Sigmoid colon (tissue), 7 donors: Measurements from ENCODE around the gene SLC6A1. TPM values are rescaled to one million over a fixed set of nuclear protein-coding genes. Genes with fewer than 3 reads are reported as not detected.

ENCODE experiments used
- DNase-seq: peaks from one replicate; pipeline ENCODE4 v3.0.0-alpha.2; 2019
- H3K27ac ChIP-seq, 4 donors: fragments of 200-600 bp; sonication (generic); one replicate each; pipeline ENCODE4 v1.5.1; 2016 to 2019; ENCODE audit warnings: mild to moderate bottlenecking in 1 of 4
- H3K27me3 ChIP-seq, 3 donors: fragments of 200-600 bp; sonication (generic); one replicate each; pipeline ENCODE4 v1.5.1; 2019; ENCODE audit warnings: mild to moderate bottlenecking in 1 of 3
- H3K36me3 ChIP-seq, 4 donors: fragments of 200-600 bp; sonication (generic); one replicate each; pipeline ENCODE4 v1.5.1; 2016 to 2019
- H3K4me1 ChIP-seq, 4 donors: fragments of 200-600 bp; sonication (generic); one replicate each; pipeline ENCODE4 v1.5.1; 2017 to 2019
- H3K4me3 ChIP-seq, 4 donors: fragments of 200-600 bp; sonication (generic); one replicate each; pipeline ENCODE4 v1.5.1; 2017 to 2019; ENCODE audit warnings: mild to moderate bottlenecking in 2 of 4, moderate library complexity in 1 of 4
- H3K9me3 ChIP-seq, 4 donors: fragments of 200-600 bp in 3 of 4; sonication (generic) in 3 of 4; one replicate each; pipeline versions ENCODE4 v1.5.1 to v1.6.1; 2013 to 2019
- EP300 ChIP-seq, 4 donors: sonication (generic); formaldehyde crosslinking; IDR thresholded peaks; one replicate each; pipeline ENCODE4 v1.6.1; 2017; ENCODE audit warnings: antibody characterized with exemption in 4 of 4
- POLR2A ChIP-seq, 2 donors: fragments of 450-650 bp; IDR thresholded peaks; one replicate each; pipeline ENCODE4 v1.6.1; 2016; ENCODE audit warnings: antibody characterized with exemption in 2 of 2, mild to moderate bottlenecking in 2 of 2, moderate library complexity in 2 of 2
- POLR2AphosphoS5 ChIP-seq, 4 donors: sonication (generic); formaldehyde crosslinking; IDR thresholded peaks; one replicate each; pipeline ENCODE4 v1.6.1; 2017; ENCODE audit warnings: antibody characterized with exemption in 4 of 4
- WGBS, 2 donors: extraction: QIAGEN DNeasy Blood & Tissue Kit; methylation state at CpG; one replicate each; pipeline ENCODE4 v1.1.7; 2013; 5-methylcytosine and 5-hydroxymethylcytosine counted together
- intact Hi-C: fragments of 100-400 bp; cut with DNase I; formaldehyde crosslinking; loops from one replicate; pipeline ENCODE4 v1.15.1; 2023
- polyA plus RNA-seq, 3 donors: library from polyadenylated mRNA; stranded (reverse); fragments of 200-250 nt; gene quantifications; one replicate each; pipeline ENCODE4 v1.2.3, GENCODE V29; 2013
- total RNA-seq, 4 donors: library from RNA; depleted of rRNA; stranded (reverse); fragments of >200 nt; gene quantifications; one replicate each; pipeline ENCODE4 v1.1.0, GENCODE V29; 2016
- TF ChIP-seq, protein P1 (sequence below), 4 experiments: fragments of 450-650 bp in 3 of 4; fragments of 200-600 bp in 1 of 4; IDR thresholded peaks; one replicate each; pipeline ENCODE4 v1.5.1; 2016 to 2019; ENCODE audit warnings: antibody characterized with exemption in 4 of 4, mild to moderate bottlenecking in 3 of 4, moderate library complexity in 2 of 4
- donor health status: healthy with polysubstance abuse.
- donor health status: Bipolar disorder and iron deficiency.
- donor health status: healthy.

The SLC6A1 gene
- total and polyA plus RNA-seq, 7 donors: under 0.01 to 1.4 (median 0.29) TPM; not detected in 1

GRCh38 chr3:10973046-10973595, 19.4 kb upstream of the SLC6A1 start:
- WGBS, 2 donors: 72 to 80% methylated on average over 13 of the region's 13 CpGs
- Histone ChIP-seq H3K9me3 (no peaks in the 10 kb centered on the region), H3K36me3 (no peaks in the 10 kb centered on the region), H3K4me1 (peaks cover 0 to 10% (median 8%) of the 10 kb centered on the region in 4 donors), H3K4me3 (no peak overlapping the region), H3K27ac (no peak overlapping the region), H3K27me3 (peaks cover 0 to 10% (median 0%) of the 10 kb centered on the region in 3 donors)
- intact Hi-C loops: no loop called here
- no peak for DNase-seq
- TF ChIP-seq EP300 (IDR thresholded peaks at IDR 0.05) (no peak), POLR2AphosphoS5 (IDR thresholded peaks at IDR 0.05) (no peak), POLR2A (IDR thresholded peaks at IDR 0.05) (no peak)
- TF ChIP-seq, protein P1, sequence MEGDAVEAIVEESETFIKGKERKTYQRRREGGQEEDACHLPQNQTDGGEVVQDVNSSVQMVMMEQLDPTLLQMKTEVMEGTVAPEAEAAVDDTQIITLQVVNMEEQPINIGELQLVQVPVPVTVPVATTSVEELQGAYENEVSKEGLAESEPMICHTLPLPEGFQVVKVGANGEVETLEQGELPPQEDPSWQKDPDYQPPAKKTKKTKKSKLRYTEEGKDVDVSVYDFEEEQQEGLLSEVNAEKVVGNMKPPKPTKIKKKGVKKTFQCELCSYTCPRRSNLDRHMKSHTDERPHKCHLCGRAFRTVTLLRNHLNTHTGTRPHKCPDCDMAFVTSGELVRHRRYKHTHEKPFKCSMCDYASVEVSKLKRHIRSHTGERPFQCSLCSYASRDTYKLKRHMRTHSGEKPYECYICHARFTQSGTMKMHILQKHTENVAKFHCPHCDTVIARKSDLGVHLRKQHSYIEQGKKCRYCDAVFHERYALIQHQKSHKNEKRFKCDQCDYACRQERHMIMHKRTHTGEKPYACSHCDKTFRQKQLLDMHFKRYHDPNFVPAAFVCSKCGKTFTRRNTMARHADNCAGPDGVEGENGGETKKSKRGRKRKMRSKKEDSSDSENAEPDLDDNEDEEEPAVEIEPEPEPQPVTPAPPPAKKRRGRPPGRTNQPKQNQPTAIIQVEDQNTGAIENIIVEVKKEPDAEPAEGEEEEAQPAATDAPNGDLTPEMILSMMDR (IDR thresholded peaks at IDR 0.05): no peak

DNA sequence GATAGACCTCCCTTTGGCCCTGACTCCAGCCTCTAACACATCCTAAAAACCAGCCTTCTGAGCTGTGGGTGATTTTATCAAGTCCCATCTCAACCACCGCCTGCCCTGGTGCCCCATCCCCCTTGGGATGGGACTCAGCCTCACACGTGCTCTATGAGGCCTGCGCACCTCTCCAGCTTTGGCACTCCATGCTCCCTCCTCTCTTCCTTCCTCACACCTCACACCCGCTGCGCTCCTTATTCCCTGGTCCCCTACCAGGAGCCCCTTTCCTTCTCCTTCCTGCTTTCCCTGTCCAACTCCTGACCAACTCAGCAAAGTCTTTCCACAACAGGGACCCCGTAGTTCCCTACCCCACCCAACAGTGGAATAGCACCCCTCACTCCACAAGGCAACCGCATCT, 18.4 kb upstream of the SLC6A1 start:
- H3K9me3 ChIP-seq: no peaks in the 10 kb centered on the region
- no peak overlapping the region for H3K27ac ChIP-seq
- H3K36me3 ChIP-seq: no peaks in the 10 kb centered on the region
- intact Hi-C loops: no loop called here
- TF ChIP-seq EP300 (IDR thresholded peaks at IDR 0.05) (no peak), POLR2AphosphoS5 (IDR thresholded peaks at IDR 0.05) (no peak), POLR2A (IDR thresholded peaks at IDR 0.05) (no peak)
- TF ChIP-seq, protein P1 (IDR thresholded peaks at IDR 0.05): no peak
- peaks cover 0 to 14% (median 11%) of the 10 kb centered on the region in 4 donors for H3K4me1 ChIP-seq
- no peak overlapping the region for H3K4me3 ChIP-seq
- H3K27me3 ChIP-seq: peaks cover 0 to 10% (median 0%) of the 10 kb centered on the region in 3 donors
- 81 to 85% methylated on average over 7 of the region's 7 CpGs for WGBS, 2 donors
- no peak for DNase-seq

DNA sequence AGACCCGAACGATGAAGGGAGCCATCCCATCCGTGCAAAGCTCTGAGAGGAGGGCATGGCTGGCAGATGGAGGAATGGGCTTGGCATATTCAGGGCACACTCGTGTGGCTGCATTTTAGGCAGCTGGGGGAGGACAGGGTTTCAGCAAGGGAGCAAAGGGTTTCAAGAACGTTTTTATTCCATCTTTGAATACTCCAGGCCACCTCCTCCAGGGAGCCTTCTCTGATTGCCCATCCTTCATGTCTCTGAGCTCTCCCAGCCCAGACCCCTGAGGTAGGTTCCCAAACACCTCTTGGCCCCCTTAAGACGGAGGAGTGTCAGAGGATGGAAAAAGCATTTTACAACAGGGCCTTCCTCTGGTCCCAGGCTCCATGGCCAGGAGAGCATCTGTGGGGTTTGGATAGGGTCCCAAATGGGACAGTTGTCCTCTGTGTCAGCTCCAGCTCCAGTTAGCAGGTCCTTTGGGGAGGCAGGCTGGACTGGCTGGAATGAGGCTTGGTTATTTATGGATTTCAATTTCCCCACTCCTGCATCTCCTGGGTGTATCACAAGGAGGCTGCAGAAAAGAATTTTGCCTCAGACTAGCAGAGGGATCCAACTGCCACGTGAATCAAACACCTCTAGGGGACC, 17.7 kb upstream of the SLC6A1 start:
- H3K9me3 ChIP-seq: no peaks in the 10 kb centered on the region
- H3K27ac ChIP-seq: no peak overlapping the region
- peaks cover 0 to 14% (median 11%) of the 10 kb centered on the region in 4 donors for H3K4me1 ChIP-seq
- 74% methylated on average over 7 of the region's 7 CpGs for WGBS, 2 donors
- TF ChIP-seq POLR2AphosphoS5 (IDR thresholded peaks at IDR 0.05): no peak
- no peak for TF ChIP-seq EP300 (IDR thresholded peaks at IDR 0.05)
- TF ChIP-seq, protein P1 (IDR thresholded peaks at IDR 0.05): no peak
- TF ChIP-seq POLR2A (IDR thresholded peaks at IDR 0.05): no peak
- H3K36me3 ChIP-seq: no peaks in the 10 kb centered on the region
- no peak overlapping the region for H3K4me3 ChIP-seq
- peaks cover 0 to 10% (median 0%) of the 10 kb centered on the region in 3 donors for H3K27me3 ChIP-seq
- DNase-seq: no peak
- intact Hi-C loops: no loop called here

- 84% methylated on average over 1 of the region's 1 CpG for WGBS, 2 donors
- intact Hi-C loops: no loop called here
Measured at GRCh38 chr3:10975695-10976234, 16.8 kb upstream of the SLC6A1 start.

More at GRCh38 chr3:10975695-10976234, 16.8 kb upstream of the SLC6A1 start:
- TF ChIP-seq EP300 (IDR thresholded peaks at IDR 0.05): no peak
- TF ChIP-seq, protein P1 (IDR thresholded peaks at IDR 0.05): no peak
- TF ChIP-seq POLR2A (IDR thresholded peaks at IDR 0.05): no peak
- no peak for TF ChIP-seq POLR2AphosphoS5 (IDR thresholded peaks at IDR 0.05)
- Histone ChIP-seq H3K9me3 (no peaks in the 10 kb centered on the region), H3K27ac (no peak overlapping the region), H3K36me3 (no peaks in the 10 kb centered on the region), H3K27me3 (peaks cover 0 to 10% (median 0%) of the 10 kb centered on the region in 3 donors), H3K4me3 (no peak overlapping the region), H3K4me1 (peaks cover 0 to 14% (median 11%) of the 10 kb centered on the region in 4 donors)
- DNase-seq: no peak
